NCI-H345 (cell line): Measurements from ENCODE around the gene STAC.

Source experiments
- DNase-seq: peaks from one replicate; lab custom pipeline; 2025; lab: John Stamatoyannopoulos, UW

The STAC gene

GRCh38 chr3:36380221-36381031, at the start of gene STAC:
TSS of gene STAC (plus strand) at chr3:36380504. CDS start at chr3:36380644, 140 bp downstream.
- peak; percentile 22 for DNase-seq

GRCh38 chr3:36332139-36332538, 48.2 kb upstream of the STAC start:
- DNase-seq: no peak

GRCh38 chr3:36362216-36362615, 18.1 kb upstream of the STAC start:
- DNase-seq: no peak

GRCh38 chr3:36362973-36363372, 17.3 kb upstream of the STAC start:
- DNase-seq: no peak

GRCh38 chr3:36364260-36364659, 16.0 kb upstream of the STAC start:
- DNase-seq: peak; percentile 24

- no peak for DNase-seq
These were observed 14.5 kb upstream of the STAC start for GRCh38 chr3:36365829-36366228.

- no peak for DNase-seq
These were observed 14.0 kb upstream of the STAC start for GRCh38 chr3:36366308-36366707.

- DNase-seq: no peak
These were observed 12.3 kb upstream of the STAC start for GRCh38 chr3:36367912-36368573.

GRCh38 chr3:36372534-36372935, 7.8 kb upstream of the STAC start:
- DNase-seq: no peak

GRCh38 chr3:36373084-36373483, 7.2 kb upstream of the STAC start:
- no peak for DNase-seq

- no peak for DNase-seq
These were observed 6.6 kb upstream of the STAC start for GRCh38 chr3:36373666-36374065.

GRCh38 chr3:36379872-36380220, 458 bp upstream of the STAC start:
- DNase-seq: no peak

GRCh38 chr3:36381311-36381956, 1.1 kb downstream of the STAC start:
- DNase-seq: no peak

GRCh38 chr3:36393563-36393962, 13.3 kb downstream of the STAC start:
- no peak for DNase-seq

- DNase-seq: no peak
These were observed 13.9 kb downstream of the STAC start for GRCh38 chr3:36394176-36394575.

- no peak for DNase-seq
These were observed 17.5 kb downstream of the STAC start for GRCh38 chr3:36397841-36398240.

GRCh38 chr3:36399933-36400332, 19.6 kb downstream of the STAC start:
- no peak for DNase-seq

GRCh38 chr3:36401056-36401455, 20.8 kb downstream of the STAC start:
- DNase-seq: no peak

GRCh38 chr3:36403661-36404060, 23.4 kb downstream of the STAC start:
- DNase-seq: no peak

GRCh38 chr3:36405190-36405589, 24.9 kb downstream of the STAC start:
- DNase-seq: no peak

- DNase-seq: no peak
These were observed 27.8 kb downstream of the STAC start for GRCh38 chr3:36408146-36408545.

GRCh38 chr3:36409862-36410261, 29.6 kb downstream of the STAC start:
- no peak for DNase-seq

- no peak for DNase-seq
These were observed 31.3 kb downstream of the STAC start for GRCh38 chr3:36411587-36411986.
